ENCODE results near the gene LITAF.

Gene LITAF

GRCh38 chr16:11550791-11551498, 35.8 kb downstream of the LITAF start:
- DNase-seq: no peak

DNA sequence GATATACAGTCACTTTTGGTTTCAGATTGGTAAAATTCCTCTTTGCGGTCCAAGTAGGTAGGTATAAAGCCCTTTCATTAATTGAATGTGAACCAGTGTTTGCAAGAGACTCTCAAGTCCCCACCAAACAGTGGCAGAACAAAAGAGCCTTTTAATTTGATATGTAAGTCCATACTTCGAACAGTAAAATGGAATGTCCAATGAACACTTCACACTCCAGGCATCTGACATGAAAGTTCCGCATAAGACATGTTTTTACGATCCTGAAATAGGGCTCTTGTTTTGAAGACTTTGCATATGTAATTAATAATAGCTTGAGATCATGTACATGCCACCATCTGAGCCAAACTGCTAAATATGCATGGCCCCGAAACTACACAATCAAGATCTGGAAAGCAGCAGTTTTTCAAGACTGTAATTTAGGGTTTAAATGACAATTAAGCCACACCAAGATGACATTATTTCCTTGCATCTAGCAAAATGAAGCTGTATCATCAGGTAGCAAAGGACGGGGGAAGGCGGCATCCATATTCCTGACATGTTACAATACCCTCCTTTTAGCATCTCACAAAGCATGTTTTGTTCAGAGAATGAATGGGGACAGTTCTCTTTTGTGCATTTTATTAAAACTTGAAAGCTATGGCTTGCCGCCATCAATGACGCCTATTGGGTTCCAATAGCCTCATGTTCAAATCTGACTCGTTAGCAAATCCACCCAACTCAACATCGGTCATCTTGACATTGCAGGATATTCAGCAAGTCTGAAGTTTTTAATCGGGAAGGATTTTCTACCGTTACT, 39.4 kb downstream of the LITAF start:
- DNase-seq: no peak

- DNase-seq: no peak
These were observed 40.1 kb downstream of the LITAF start for GRCh38 chr16:11546608-11547061.

GRCh38 chr16:11543661-11544393, 42.9 kb downstream of the LITAF start:
- no peak for DNase-seq

- no peak for DNase-seq
These were observed 44.5 kb downstream of the LITAF start for GRCh38 chr16:11542069-11542744.

- DNase-seq: no peak
These were observed 47.1 kb downstream of the LITAF start for GRCh38 chr16:11539641-11540050.

GRCh38 chr16:11538880-11539279, 47.8 kb downstream of the LITAF start:
- no peak for DNase-seq

- no peak for DNase-seq
These were observed 50.4 kb downstream of the LITAF start for GRCh38 chr16:11536104-11536866.

GRCh38 chr16:11535494-11535893, 51.2 kb downstream of the LITAF start:
- DNase-seq: no peak

GRCh38 chr16:11534262-11534661, 52.5 kb downstream of the LITAF start:
- DNase-seq: no peak

DNA sequence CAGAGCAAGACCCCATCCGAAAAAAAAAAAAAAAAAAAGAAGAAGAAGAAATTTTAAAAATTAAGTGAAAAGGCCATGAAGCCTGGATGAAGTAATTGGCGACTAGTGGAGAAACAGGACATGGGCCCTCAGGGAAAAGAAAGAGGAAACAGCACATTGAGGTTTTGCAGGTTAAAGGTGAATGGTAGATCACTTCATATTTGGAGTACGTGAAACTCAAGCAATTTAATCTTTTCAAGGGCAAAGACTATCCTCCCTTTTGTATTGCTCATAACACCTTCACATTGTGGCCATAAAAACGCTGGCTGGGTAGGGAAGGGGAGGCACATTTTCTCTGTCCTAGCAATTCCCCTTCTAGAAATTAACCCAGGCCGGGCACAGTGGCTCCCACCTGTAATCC, 53.1 kb downstream of the LITAF start:
- no peak for DNase-seq

- DNase-seq: no peak
These were observed 56.4 kb downstream of the LITAF start for GRCh38 chr16:11530171-11530940.

DNA sequence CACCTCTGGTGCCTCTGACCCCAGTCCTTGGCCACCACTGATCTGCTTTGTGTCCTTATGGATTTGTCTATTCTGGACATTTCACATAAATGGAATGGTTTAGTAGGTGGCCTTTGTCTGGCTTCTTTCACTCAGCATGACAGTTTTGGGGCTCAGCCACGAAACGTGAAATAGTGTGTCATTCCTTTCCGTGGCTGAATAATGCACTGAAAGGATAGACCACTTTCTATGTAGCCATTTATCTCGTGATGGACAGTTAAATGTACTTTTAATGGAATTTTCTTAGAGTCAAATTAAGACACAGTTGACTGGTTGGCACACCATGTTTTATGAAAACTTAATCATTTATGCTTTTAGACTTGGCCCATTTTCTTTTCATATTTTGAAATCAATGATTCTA, 57.4 kb downstream of the LITAF start:
- DNase-seq: no peak

DNA sequence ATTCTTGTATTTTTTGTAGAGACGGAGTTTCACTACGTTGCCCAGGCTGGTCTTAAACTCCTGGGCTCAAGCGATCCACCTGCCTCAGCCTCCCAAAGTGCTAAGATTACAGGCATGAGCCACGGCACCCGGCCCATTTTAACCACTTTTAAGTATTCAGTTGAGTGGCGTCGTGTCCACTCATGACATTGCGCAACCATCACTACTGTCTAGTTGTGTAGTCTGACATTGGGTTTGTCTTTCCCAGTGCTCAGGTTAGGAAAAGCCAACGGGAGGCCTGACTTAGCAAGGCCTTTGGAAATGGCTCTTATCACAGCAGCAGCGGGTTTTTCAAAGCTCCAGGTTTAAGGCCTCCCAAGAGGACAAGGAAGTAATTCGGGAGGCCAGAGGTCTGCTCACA, 58.7 kb downstream of the LITAF start:
- DNase-seq: no peak

GRCh38 chr16:11526655-11527350, 59.9 kb downstream of the LITAF start:
- DNase-seq: no peak

DNA sequence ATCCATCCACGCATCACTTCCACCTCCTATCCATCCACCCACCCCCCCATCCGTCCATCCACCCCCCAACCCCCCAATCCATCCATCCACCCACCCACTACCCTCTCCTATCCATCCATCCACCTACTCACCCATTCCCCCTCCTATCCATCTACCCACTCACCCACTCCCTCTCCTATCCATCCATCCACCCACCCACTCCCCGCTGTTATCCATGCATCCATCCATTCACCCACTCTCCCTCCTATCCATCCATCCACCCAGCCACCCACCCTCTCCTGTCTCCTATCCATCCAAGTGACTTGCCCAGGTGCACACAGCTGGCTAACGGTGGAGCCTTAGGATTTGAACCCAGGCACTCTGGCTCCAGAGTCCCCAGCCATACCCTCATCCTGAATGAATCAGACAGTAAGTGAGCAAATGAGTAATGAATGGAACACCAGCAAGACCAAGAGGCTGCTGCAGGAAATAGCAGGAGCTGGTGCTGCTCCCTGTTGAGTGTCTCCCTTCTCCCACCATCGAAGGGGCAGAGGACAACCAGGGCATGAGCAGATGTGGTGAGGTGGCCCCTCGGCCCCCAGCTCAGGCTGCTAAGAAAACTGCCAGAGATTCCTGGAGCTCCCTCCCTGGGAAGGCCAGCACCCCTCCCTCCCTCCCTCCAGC, 62.5 kb downstream of the LITAF start:
- no peak for DNase-seq

DNA sequence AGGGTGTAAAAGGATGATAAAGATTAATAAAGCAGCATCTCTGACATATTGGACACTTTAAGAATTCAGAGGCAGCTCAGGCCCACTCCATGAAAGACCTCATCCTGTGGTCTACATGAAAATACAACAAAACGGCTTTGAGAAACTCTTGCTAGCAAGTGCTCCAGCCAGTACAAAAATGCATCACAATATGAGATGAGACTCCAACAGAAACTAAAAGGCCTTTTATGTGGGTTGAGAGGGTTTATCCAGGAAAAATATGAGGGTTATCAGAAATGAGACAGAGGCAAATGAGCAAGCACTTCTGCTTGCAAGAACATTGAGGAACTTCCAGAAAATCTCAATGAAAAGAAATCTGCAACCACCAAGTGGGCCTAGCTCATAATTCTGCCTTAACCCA, 65.7 kb downstream of the LITAF start:
- DNase-seq: no peak

DNA sequence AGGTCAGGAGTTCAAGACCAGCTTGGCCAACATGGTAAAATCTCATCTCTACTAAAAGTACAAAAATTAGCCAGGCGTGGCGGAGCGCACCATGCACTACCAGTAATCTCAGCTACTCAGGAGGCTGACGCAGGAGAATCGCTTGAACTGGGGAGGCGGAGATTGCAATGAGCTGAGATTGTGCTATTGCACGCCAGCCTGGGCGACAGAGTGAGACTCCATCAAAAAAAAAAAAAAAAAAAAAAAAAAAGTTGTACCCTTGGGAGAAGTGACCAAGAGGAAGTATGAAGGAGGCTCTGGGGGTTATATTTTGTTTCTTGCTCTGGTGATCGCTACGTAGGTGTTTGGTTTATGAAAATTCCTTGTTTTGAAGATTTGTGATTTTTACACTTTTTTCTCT, 66.3 kb downstream of the LITAF start:
- DNase-seq: no peak

DNA sequence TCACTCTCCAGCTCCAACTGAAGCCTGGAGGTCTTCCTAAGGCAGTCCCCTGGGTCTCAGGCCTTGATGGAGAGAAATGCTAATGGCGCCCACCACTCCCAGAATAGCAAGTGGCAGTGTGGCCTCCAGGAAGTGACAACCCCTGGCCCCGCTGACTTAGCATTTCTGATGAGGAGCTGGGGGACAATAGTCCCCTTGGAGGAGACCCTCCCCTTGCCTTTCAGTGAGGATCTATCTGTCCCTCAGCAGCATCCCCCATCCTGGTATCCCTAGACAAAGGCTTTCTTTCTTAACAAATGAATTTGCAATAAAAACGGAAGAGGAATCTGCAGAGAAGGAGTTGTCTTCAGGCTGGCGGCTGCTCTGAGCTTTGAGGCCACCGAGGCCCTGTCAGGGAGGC, 68.8 kb downstream of the LITAF start:
- DNase-seq: no peak

All from stimulated activated naive CD4-positive, alpha-beta T cell treated with Interleukin-2 at 50 U/mL for 16 hours (primary cell).